ENCODE data around the gene DPP8.

DNA sequence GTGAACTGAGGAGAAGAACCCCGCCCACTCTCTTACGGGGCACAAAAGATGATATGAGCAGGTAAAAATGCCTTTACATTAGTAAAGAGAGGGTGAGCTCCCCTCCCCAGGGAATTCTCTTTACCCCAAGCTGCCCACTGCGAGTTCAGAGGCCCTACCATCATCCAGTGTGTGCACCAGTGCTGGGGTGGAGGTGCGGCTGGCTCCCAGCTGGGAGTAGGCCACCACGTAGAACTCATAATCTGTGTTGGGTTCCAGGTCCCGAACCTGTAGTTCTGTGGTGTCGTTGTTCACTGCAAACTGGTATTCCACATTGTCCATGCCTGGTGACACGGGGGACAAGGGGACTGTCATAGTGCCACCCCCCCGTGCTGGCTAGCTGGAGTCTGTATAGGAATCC is 122.6 kb downstream of the DPP8 start:
- TF ChIP-seq CBFB (IDR thresholded peaks at IDR 0.05; ENCODE audit: low read depth): no peak
- TF ChIP-seq ZNF24 (IDR thresholded peaks at IDR 0.05): no peak
- TF ChIP-seq POLR2AphosphoS5 (IDR thresholded peaks at IDR 0.05; ENCODE audit: low read length): no peak
- TF ChIP-seq, protein P1, sequence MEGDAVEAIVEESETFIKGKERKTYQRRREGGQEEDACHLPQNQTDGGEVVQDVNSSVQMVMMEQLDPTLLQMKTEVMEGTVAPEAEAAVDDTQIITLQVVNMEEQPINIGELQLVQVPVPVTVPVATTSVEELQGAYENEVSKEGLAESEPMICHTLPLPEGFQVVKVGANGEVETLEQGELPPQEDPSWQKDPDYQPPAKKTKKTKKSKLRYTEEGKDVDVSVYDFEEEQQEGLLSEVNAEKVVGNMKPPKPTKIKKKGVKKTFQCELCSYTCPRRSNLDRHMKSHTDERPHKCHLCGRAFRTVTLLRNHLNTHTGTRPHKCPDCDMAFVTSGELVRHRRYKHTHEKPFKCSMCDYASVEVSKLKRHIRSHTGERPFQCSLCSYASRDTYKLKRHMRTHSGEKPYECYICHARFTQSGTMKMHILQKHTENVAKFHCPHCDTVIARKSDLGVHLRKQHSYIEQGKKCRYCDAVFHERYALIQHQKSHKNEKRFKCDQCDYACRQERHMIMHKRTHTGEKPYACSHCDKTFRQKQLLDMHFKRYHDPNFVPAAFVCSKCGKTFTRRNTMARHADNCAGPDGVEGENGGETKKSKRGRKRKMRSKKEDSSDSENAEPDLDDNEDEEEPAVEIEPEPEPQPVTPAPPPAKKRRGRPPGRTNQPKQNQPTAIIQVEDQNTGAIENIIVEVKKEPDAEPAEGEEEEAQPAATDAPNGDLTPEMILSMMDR (IDR thresholded peaks at IDR 0.05 in 2 of 3, conservative IDR thresholded peaks at IDR 0.05 in 1 of 3; ENCODE audit: control insufficient read depth in 2 of 3, extremely low read depth in 1 of 3, insufficient read depth in 1 of 3, low read depth in 3 of 3, low read length in 3 of 3): no peak
- no peak for TF ChIP-seq RELA (IDR thresholded peaks at IDR 0.05; ENCODE audit: borderline replicate concordance, partially characterized antibody)
- TF ChIP-seq, protein P2, sequence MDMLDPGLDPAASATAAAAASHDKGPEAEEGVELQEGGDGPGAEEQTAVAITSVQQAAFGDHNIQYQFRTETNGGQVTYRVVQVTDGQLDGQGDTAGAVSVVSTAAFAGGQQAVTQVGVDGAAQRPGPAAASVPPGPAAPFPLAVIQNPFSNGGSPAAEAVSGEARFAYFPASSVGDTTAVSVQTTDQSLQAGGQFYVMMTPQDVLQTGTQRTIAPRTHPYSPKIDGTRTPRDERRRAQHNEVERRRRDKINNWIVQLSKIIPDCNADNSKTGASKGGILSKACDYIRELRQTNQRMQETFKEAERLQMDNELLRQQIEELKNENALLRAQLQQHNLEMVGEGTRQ (IDR thresholded peaks at IDR 0.05; ENCODE audit: borderline replicate concordance, low read depth, low read length): no peak
